Astrocyte of the spinal cord (primary cell): Measurements from ENCODE around the gene PNPLA1.

ENCODE experiments used
- DNase-seq: peaks from one replicate; pipeline ENCODE4 v3.0.0; 2011; ENCODE audit warnings: low read depth, low spot score
- H3K4me3 ChIP-seq: 2 replicates; pipeline ENCODE4 v1.5.1; 2011; ENCODE audit warnings: low read depth, mild to moderate bottlenecking, low read length, moderate library complexity
- in situ Hi-C: cut with HindIII; loops from 2 replicates; pipeline ENCODE4 v1.10.0; 2017; ENCODE audit warnings: low sequenced_read_pairs
- TF ChIP-seq, protein P1 (sequence below): IDR thresholded peaks from 2 replicates; pipeline ENCODE4 v1.5.1; 2012; ENCODE audit warnings: low read depth, mild to moderate bottlenecking, low read length, inconsistent platforms

The PNPLA1 gene

DNA sequence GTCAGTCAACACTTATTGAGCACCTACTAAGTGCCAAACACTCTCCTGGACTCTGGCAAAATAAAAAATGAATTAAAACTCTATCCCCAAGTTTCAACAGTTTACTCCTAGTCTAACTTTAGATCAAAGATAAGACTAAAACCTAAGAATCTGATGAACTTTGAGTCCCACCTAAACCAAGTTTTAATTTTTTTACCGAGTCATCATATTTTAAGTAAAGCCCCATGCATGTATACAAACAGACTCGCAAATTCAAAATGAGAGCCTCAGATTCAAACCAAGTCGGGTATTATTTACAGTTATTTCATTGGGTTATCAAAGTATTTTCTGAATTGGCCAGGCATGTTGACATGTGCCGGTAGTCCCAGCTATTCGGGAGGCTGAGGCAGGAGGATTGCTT, 38.7 kb downstream of the PNPLA1 start:
- DNase-seq: no peak
- TF ChIP-seq, protein P1, sequence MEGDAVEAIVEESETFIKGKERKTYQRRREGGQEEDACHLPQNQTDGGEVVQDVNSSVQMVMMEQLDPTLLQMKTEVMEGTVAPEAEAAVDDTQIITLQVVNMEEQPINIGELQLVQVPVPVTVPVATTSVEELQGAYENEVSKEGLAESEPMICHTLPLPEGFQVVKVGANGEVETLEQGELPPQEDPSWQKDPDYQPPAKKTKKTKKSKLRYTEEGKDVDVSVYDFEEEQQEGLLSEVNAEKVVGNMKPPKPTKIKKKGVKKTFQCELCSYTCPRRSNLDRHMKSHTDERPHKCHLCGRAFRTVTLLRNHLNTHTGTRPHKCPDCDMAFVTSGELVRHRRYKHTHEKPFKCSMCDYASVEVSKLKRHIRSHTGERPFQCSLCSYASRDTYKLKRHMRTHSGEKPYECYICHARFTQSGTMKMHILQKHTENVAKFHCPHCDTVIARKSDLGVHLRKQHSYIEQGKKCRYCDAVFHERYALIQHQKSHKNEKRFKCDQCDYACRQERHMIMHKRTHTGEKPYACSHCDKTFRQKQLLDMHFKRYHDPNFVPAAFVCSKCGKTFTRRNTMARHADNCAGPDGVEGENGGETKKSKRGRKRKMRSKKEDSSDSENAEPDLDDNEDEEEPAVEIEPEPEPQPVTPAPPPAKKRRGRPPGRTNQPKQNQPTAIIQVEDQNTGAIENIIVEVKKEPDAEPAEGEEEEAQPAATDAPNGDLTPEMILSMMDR: no peak
- in situ Hi-C loops: no loop called here
- H3K4me3 ChIP-seq: no peak overlapping the region

DNA sequence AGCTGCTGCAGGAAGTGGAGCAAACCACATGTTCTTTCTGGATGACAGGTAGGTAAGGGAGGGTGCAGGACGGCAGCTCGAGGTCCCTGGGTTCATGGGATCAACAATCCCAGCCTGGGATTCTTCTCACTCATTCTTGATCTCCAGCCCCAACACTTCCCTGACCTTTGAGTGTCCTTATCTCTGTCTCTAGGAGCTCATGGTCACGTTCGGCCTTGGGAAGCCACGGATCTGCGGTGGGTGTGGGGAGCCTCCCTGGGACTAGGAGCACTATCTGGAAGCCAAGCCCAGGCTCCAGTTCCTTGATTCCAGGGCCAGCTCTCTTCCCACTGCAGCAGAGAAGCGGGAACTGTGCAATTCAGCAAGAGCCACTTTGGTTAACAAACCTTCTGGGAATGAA, 39.3 kb downstream of the PNPLA1 start:
- DNase-seq: no peak
- in situ Hi-C loops: no loop called here
- TF ChIP-seq, protein P1: no peak
- no peak overlapping the region for H3K4me3 ChIP-seq

DNA sequence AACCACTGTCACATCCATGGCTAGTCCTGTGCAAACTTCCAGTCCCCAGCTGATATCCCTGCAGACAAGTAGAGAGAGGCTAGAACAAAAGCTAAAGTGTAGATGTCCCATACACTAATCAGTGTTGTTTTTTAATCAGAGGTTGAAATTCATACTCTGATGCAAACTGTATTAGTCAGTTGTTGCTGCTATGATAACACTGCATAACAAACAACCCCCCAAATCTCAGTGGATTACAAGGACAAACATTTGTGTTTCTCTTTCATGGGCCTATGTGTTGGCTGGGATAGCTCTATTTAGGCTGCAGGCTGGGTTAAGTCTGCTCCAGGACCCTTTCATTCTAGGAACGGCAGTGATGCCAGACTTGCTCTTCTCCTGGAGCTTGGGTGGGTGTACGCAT, 40.0 kb downstream of the PNPLA1 start:
- TF ChIP-seq, protein P1: no peak
- in situ Hi-C loops: no loop called here
- DNase-seq: no peak
- no peak overlapping the region for H3K4me3 ChIP-seq

- in situ Hi-C loops: no loop called here
- TF ChIP-seq, protein P1: no peak
- H3K4me3 ChIP-seq: no peak overlapping the region
- DNase-seq: no peak
Observed at GRCh38 chr6:36312854-36313648, 43.2 kb downstream of the PNPLA1 start.

DNA sequence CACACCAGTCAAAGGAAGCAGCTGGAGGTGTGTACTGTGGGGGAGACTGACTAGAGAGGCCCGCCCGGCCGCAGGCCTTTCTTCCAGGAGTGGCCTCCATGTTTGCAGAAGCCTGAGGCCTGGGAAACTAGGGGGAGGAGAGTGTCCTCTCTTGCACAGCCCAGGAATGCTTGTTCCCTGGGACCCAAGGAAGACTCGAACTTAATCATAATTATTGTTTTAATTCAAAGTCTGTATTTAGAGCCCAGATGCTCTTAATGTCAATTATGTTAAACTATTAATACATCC, 43.7 kb downstream of the PNPLA1 start:
- in situ Hi-C loops: no loop called here
- H3K4me3 ChIP-seq: no peak overlapping the region
- no peak for DNase-seq
- TF ChIP-seq, protein P1: no peak

- in situ Hi-C loops: no loop called here
- no peak for DNase-seq
- no peak overlapping the region for H3K4me3 ChIP-seq
- TF ChIP-seq, protein P1: no peak
Observed at GRCh38 chr6:36314221-36315014, 44.6 kb downstream of the PNPLA1 start.
